Gastroesophageal sphincter (tissue), 3 donors: ENCODE measurements around the gene BMP7.

Experiments used
- CTCF ChIP-seq, 4 experiments: fragments of 200-600 bp in 2 of 4; fragments of 450-650 bp in 2 of 4; sonication (generic) in 1 of 4; IDR thresholded peaks; one replicate each; pipeline ENCODE4 v1.5.1; 2017 to 2019; ENCODE audit warnings: antibody characterized with exemption in 4 of 4, mild to moderate bottlenecking in 2 of 4, moderate library complexity in 2 of 4
- EP300 ChIP-seq: sonication (generic); formaldehyde crosslinking; IDR thresholded peaks from one replicate; pipeline ENCODE4 v1.6.1; 2017; ENCODE audit warnings: antibody characterized with exemption, mild to moderate bottlenecking
- POLR2A ChIP-seq, 2 donors: fragments of 450-650 bp; IDR thresholded peaks; one replicate each; pipeline ENCODE4 v1.6.1; 2017; ENCODE audit warnings: antibody characterized with exemption in 2 of 2, mild to moderate bottlenecking in 2 of 2, moderate library complexity in 1 of 2
- POLR2AphosphoS5 ChIP-seq: sonication (generic); formaldehyde crosslinking; IDR thresholded peaks from one replicate; pipeline ENCODE4 v1.6.1; 2017; ENCODE audit warnings: antibody characterized with exemption

DNA sequence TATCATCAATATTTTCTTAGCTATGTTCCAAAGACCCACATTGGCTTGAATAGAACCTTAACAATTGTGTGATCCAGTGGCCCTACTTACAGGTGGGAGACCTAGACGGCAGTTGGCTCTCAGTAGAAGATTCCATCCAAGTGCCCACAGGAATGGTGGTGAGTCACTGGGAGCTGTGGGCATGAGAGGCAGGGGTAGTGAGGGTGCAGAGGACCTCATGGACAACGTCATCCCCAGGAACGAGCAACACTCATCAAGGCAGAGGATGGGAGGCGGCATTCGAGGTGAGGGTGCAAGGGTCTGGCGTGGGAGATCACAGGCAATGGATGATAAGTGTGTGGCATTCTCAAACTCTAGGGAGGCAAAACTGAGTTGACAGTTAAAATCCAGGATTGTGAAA lies 45.7 kb upstream of the BMP7 start:
- TF ChIP-seq CTCF (IDR thresholded peaks at IDR 0.05) = no peak
- no peak for TF ChIP-seq POLR2A (IDR thresholded peaks at IDR 0.05)
- no peak for TF ChIP-seq POLR2AphosphoS5
- no peak for TF ChIP-seq EP300
